Neural cell (in vitro differentiated cells): ENCODE results near the gene PLXDC2. TPM values are rescaled to one million over a fixed set of nuclear protein-coding genes. Genes with fewer than 3 reads are reported as not detected.

ENCODE experiments used
- H2AFZ ChIP-seq: fragments of 200-600, 300-800 bp; sonication (generic), shearing (Covaris generic); 2 replicates; pipeline ENCODE4 v1.6.0; 2014; ENCODE audit warnings: low read depth, mild to moderate bottlenecking, antibody characterized with exemption, low read length, moderate library complexity
- H3F3A ChIP-seq: fragments of 200-600 bp; shearing (Covaris generic); 2 replicates; pipeline ENCODE4 v1.6.1; 2016; ENCODE audit warnings: mild to moderate bottlenecking, moderate library complexity, mixed read lengths, antibody characterized with exemption, low read length; ENCODE audit not compliant: insufficient read depth, poor library complexity, severe bottlenecking
- H3K27ac ChIP-seq: fragments of 200-600, 300-800 bp; sonication (generic), shearing (Covaris generic); 2 replicates; pipeline ENCODE4 v1.5.1; 2014; ENCODE audit warnings: mild to moderate bottlenecking, low read length, moderate library complexity
- H3K27me3 ChIP-seq: fragments of 300-800, 200-600 bp; sonication (generic), shearing (Covaris generic); 2 replicates; pipeline ENCODE4 v1.6.0; 2014; ENCODE audit warnings: mild to moderate bottlenecking, low read depth, low read length, moderate library complexity; ENCODE audit not compliant: insufficient read depth
- H3K36me3 ChIP-seq: fragments of 300-800, 200-600 bp; sonication (generic), shearing (Covaris generic); 2 replicates; pipeline ENCODE4 v1.5.1; 2014; ENCODE audit warnings: mild to moderate bottlenecking, antibody characterized with exemption, low read length, moderate library complexity; ENCODE audit not compliant: insufficient read depth
- H3K4me2 ChIP-seq: fragments of 300-800, 200-600 bp; sonication (generic), shearing (Covaris generic); 2 replicates; pipeline ENCODE4 v1.6.0; 2014; ENCODE audit warnings: mild to moderate bottlenecking, low read length
- H3K4me3 ChIP-seq: fragments of 300-800, 200-600 bp; sonication (generic), shearing (Covaris generic); 2 replicates; pipeline ENCODE4 v1.5.1; 2014; ENCODE audit warnings: mild to moderate bottlenecking, low read length, moderate library complexity
- H3K79me2 ChIP-seq: fragments of 200-600 bp; shearing (Covaris generic); replicated peaks from 2 replicates; pipeline ENCODE4 v1.6.0; 2014; ENCODE audit warnings: mild to moderate bottlenecking, low read length, moderate library complexity; ENCODE audit not compliant: insufficient read depth
- H3K9ac ChIP-seq: fragments of 300-800, 200-600 bp; sonication (generic), shearing (Covaris generic); 2 replicates; pipeline ENCODE4 v1.6.1; 2016; ENCODE audit warnings: mild to moderate bottlenecking, low read length, mixed read lengths
- H3K9me2 ChIP-seq: fragments of 200-600 bp; shearing (Covaris generic); 2 replicates; pipeline ENCODE4 v1.6.1; 2016; ENCODE audit warnings: mild to moderate bottlenecking, low read length, mixed read lengths; ENCODE audit not compliant: insufficient read depth
- H3K9me3 ChIP-seq: fragments of 200-600, 300-800 bp; sonication (generic), shearing (Covaris generic); 2 replicates; pipeline ENCODE4 v1.6.1; 2016; ENCODE audit warnings: mild to moderate bottlenecking, mixed run types, low read length, moderate library complexity, mixed read lengths
- H4K20me1 ChIP-seq: fragments of 200-600 bp; shearing (Covaris generic); 2 replicates; pipeline ENCODE4 v1.6.1; 2016; ENCODE audit warnings: mild to moderate bottlenecking, mixed run types; ENCODE audit not compliant: insufficient read depth
- CTCF ChIP-seq: fragments of 450-650 bp; IDR thresholded peaks from 2 replicates; pipeline ENCODE4 v1.5.1; 2014; ENCODE audit warnings: antibody characterized with exemption, mild to moderate bottlenecking, moderate library complexity; ENCODE audit not compliant: poor library complexity, severe bottlenecking
- EP300 ChIP-seq: fragments of 450-650 bp; conservative IDR thresholded peaks from 2 replicates; pipeline ENCODE4 v1.6.1; 2014; ENCODE audit warnings: antibody characterized with exemption, mild to moderate bottlenecking, moderate library complexity; ENCODE audit not compliant: poor library complexity, severe bottlenecking
- EZH2 ChIP-seq: fragments of 200-600, 300-800 bp; shearing (Covaris generic), sonication (generic); IDR thresholded peaks from 2 replicates; pipeline ENCODE4 v1.6.1; 2014; ENCODE audit warnings: antibody characterized with exemption, low read length, borderline replicate concordance, mild to moderate bottlenecking; ENCODE audit not compliant: insufficient read depth, poor library complexity, severe bottlenecking
- MXI1 ChIP-seq: fragments of 450-650 bp; conservative IDR thresholded peaks from 2 replicates; pipeline ENCODE4 v1.6.1; 2014; ENCODE audit warnings: antibody characterized with exemption, mild to moderate bottlenecking; ENCODE audit not compliant: poor library complexity, severe bottlenecking
- POLR2AphosphoS5 ChIP-seq: IDR thresholded peaks from 2 replicates; pipeline ENCODE4 v1.6.1; 2012
- RAD21 ChIP-seq: fragments of 450-650 bp; conservative IDR thresholded peaks from 2 replicates; pipeline ENCODE4 v1.6.1; 2014; ENCODE audit warnings: antibody characterized with exemption, mild to moderate bottlenecking, moderate library complexity
- REST ChIP-seq: IDR thresholded peaks from 2 replicates; pipeline ENCODE4 v1.6.1; 2012; ENCODE audit warnings: borderline replicate concordance
- SMC3 ChIP-seq: fragments of 450-650 bp; conservative IDR thresholded peaks from 2 replicates; pipeline ENCODE4 v1.6.1; 2014; ENCODE audit warnings: antibody characterized with exemption, mild to moderate bottlenecking, moderate library complexity; ENCODE audit not compliant: poor library complexity
- TAF1 ChIP-seq: IDR thresholded peaks from 2 replicates; pipeline ENCODE4 v1.6.1; 2012; ENCODE audit warnings: low read depth
- polyA plus RNA-seq: library from polyadenylated mRNA; depleted of rRNA; stranded (reverse); fragments of >200 nt; gene quantifications from 2 replicates; pipeline ENCODE4 v1.2.3, GENCODE V29; 2014

PLXDC2 gene
- polyA plus RNA-seq, 1 donor from 2014 or later, result 2.3 TPM

DNA sequence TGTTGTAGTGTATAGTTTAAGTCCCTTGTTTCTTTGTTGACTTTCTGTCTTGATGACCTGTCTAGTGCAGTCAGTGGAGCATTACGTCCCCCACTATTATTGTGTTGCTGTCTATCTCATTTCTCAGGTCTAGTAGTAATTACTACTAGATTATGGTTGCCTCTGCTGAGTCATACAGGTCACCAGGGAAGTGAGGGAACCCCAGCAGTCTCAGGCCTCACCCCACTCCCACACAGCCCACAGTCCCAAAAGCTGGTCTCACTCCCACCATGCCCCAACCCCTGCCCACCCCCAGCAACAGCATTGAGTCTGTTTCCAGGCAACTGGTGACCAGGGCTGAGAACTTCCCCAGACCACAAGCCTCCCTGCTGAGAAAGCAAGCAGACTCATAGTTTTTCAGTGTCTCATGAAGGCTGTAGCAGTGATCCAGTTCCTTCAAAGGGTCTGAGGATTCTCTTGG is 88.0 kb downstream of the PLXDC2 start:
- H3F3A ChIP-seq, result no peaks in the 10 kb centered on the region
- no peak overlapping the region for H3K27ac ChIP-seq
- no peak overlapping the region for H3K9ac ChIP-seq
- H3K79me2 ChIP-seq, result no peaks in the 10 kb centered on the region
- H3K36me3 ChIP-seq, result no peaks in the 10 kb centered on the region
- no peak overlapping the region for H3K4me3 ChIP-seq
- H3K27me3 ChIP-seq, result no peaks in the 10 kb centered on the region
- TF ChIP-seq TAF1, result no peak
- TF ChIP-seq MXI1, result no peak
- TF ChIP-seq CTCF, result no peak
- TF ChIP-seq EP300, result no peak
- no peak for TF ChIP-seq EZH2
- TF ChIP-seq RAD21, result no peak
- no peak for TF ChIP-seq POLR2AphosphoS5
- no peak for TF ChIP-seq REST
- no peak for TF ChIP-seq SMC3
- H3K9me3 ChIP-seq, result no peaks in the 10 kb centered on the region
- no peaks in the 10 kb centered on the region for H3K9me2 ChIP-seq
- no peaks in the 10 kb centered on the region for H4K20me1 ChIP-seq
- H3K4me2 ChIP-seq, result no peak overlapping the region
- H2AFZ ChIP-seq, result no peak overlapping the region

DNA sequence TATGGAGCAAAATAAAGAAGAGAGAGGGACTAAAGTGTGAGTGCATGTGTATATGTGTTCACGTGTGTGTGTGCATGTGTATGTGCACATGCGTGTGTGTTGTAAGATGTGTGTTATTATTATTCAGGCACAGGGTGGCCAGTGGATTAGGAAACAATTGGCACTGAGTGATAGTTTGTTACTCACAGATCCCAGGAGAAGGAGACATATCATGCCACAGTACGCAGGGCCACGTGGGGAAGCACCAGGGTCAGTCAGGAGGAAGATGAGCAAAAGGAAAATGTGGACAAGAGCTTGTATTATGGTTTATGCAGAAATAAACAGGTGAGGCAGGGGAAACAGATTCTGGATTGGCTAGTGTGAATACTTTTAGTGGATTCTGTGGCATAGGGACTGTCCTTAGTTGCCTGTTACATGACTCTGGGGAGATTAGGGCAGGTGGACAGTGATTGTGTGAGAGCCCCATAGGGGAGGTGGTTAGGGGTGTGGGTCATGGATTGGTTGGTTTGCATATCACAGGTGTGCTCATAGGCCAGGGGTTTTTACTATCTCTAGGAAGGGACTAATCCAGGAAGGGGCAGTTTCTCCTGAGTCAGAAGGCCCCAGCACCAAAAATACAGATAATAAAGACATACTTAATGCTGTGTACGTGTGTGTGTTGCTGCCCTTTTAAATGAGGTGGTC is 90.0 kb downstream of the PLXDC2 start:
- H4K20me1 ChIP-seq, result no peaks in the 10 kb centered on the region
- H2AFZ ChIP-seq, result no peak overlapping the region
- no peaks in the 10 kb centered on the region for H3K79me2 ChIP-seq
- no peak overlapping the region for H3K27ac ChIP-seq
- no peaks in the 10 kb centered on the region for H3F3A ChIP-seq
- H3K27me3 ChIP-seq, result no peaks in the 10 kb centered on the region
- H3K4me3 ChIP-seq, result no peak overlapping the region
- no peaks in the 10 kb centered on the region for H3K9me3 ChIP-seq
- H3K36me3 ChIP-seq, result no peaks in the 10 kb centered on the region
- no peak overlapping the region for H3K4me2 ChIP-seq
- TF ChIP-seq CTCF (no peak), MXI1 (no peak), EP300 (no peak), RAD21 (no peak)
- H3K9ac ChIP-seq, result no peak overlapping the region
- no peaks in the 10 kb centered on the region for H3K9me2 ChIP-seq
